Smooth muscle cell (in vitro differentiated cells): ENCODE measurements around the gene TSPAN18. TPM values are rescaled to one million over a fixed set of nuclear protein-coding genes. Genes with fewer than 3 reads are reported as not detected.

Source experiments
- DNase-seq: peaks from one replicate; lab custom pipeline; 2025; ENCODE audit not compliant: unreplicated experiment; lab: John Stamatoyannopoulos, UW
- H2AFZ ChIP-seq: fragments of 200-600 bp; sonication (generic); 2 replicates; pipeline ENCODE4 v1.6.0; 2016; ENCODE audit warnings: antibody characterized with exemption, low read depth, mild to moderate bottlenecking
- H3F3A ChIP-seq: fragments of 200-600 bp; sonication (generic); 2 replicates; pipeline ENCODE4 v1.6.0; 2017; ENCODE audit warnings: antibody characterized with exemption, low read depth
- H3K27ac ChIP-seq: fragments of 200-600 bp; sonication (generic); 2 replicates; pipeline ENCODE4 v1.5.1; 2016; ENCODE audit warnings: low read depth, mild to moderate bottlenecking
- H3K27me3 ChIP-seq: fragments of 200-600 bp; sonication (generic); 2 replicates; pipeline ENCODE4 v1.6.1; 2016; ENCODE audit warnings: low read depth, mild to moderate bottlenecking
- H3K36me3 ChIP-seq: fragments of 200-600 bp; sonication (generic); 2 replicates; pipeline ENCODE4 v1.5.1; 2016; ENCODE audit warnings: low read depth
- H3K4me1 ChIP-seq: fragments of 200-600 bp; sonication (generic); 2 replicates; pipeline ENCODE4 v1.5.1; 2016; ENCODE audit warnings: low read depth
- H3K4me2 ChIP-seq: fragments of 200-600 bp; sonication (generic); 2 replicates; pipeline ENCODE4 v1.6.0; 2016; ENCODE audit warnings: mild to moderate bottlenecking
- H3K4me3 ChIP-seq: fragments of 200-600 bp; sonication (generic); 2 replicates; pipeline ENCODE4 v1.5.1; 2016; ENCODE audit warnings: mild to moderate bottlenecking
- H3K79me2 ChIP-seq: fragments of 200-600 bp; sonication (generic); 2 replicates; pipeline ENCODE4 v1.6.0; 2016; ENCODE audit warnings: low read depth, mild to moderate bottlenecking
- H3K9ac ChIP-seq: fragments of 200-600 bp; sonication (generic); 2 replicates; pipeline ENCODE4 v1.6.0; 2016; ENCODE audit warnings: low read depth
- H3K9me3 ChIP-seq: fragments of 200-600 bp; sonication (generic); replicated peaks from 2 replicates; pipeline ENCODE4 v1.5.1; 2016; ENCODE audit warnings: low read depth
- H4K20me1 ChIP-seq: fragments of 200-600 bp; sonication (generic); 2 replicates; pipeline ENCODE4 v1.6.0; 2016; ENCODE audit warnings: low read depth
- CTCF ChIP-seq: fragments of 200-600 bp; sonication (generic); IDR thresholded peaks from 2 replicates; pipeline ENCODE4 v1.5.1; 2017; ENCODE audit warnings: borderline replicate concordance, mild to moderate bottlenecking, antibody characterized with exemption; ENCODE audit not compliant: insufficient read depth, poor library complexity, severe bottlenecking
- WGBS: methylation state at CpG from one replicate; pipeline ENCODE4 v1.1.7; 2016; ENCODE audit warnings: low lambda C conversion rate; 5-methylcytosine and 5-hydroxymethylcytosine counted together
- polyA plus RNA-seq: library from polyadenylated mRNA; unstranded; fragments of >200 nt; fragmentation: Nextera tagmentation; extraction: Ambion mirVana; gene quantifications from 2 replicates; pipeline ENCODE4 v1.2.1, GENCODE V29; 2016
- total RNA-seq: library from RNA; depleted of rRNA; stranded (reverse); fragments of >200 nt; gene quantifications from 2 replicates; pipeline ENCODE4 v1.2.3, GENCODE V29; 2014

TSPAN18 gene
- total and polyA plus RNA-seq, 2 experiments from 2014 or later: 3.4 to 15.3 TPM

GRCh38 chr11:44883277-44883676 lies 156.5 kb downstream of the TSPAN18 start:
- no peak for TF ChIP-seq CTCF

GRCh38 chr11:44884056-44884455 lies 157.3 kb downstream of the TSPAN18 start:
- H3K79me2 ChIP-seq: no peaks in the 10 kb centered on the region
- H3F3A ChIP-seq: no peaks in the 10 kb centered on the region
- H3K4me2 ChIP-seq: no peak overlapping the region
- H3K27ac ChIP-seq: no peak overlapping the region
- no peaks in the 10 kb centered on the region for H3K36me3 ChIP-seq
- DNase-seq: no peak
- peaks cover 2% of the 10 kb centered on the region for H3K27me3 ChIP-seq
- H4K20me1 ChIP-seq: no peaks in the 10 kb centered on the region
- H3K4me1 ChIP-seq: peaks cover 22% of the 10 kb centered on the region
- no peaks in the 10 kb centered on the region for H3K9me3 ChIP-seq
- H2AFZ ChIP-seq: no peak overlapping the region
- WGBS: 94% methylated on average over 6 of the region's 6 CpGs
- H3K4me3 ChIP-seq: no peak overlapping the region
- H3K9ac ChIP-seq: no peak overlapping the region
- TF ChIP-seq CTCF: no peak

More at GRCh38 chr11:44883277-44883676, 156.5 kb downstream of the TSPAN18 start:
- H3K4me1 ChIP-seq: peaks cover 29% of the 10 kb centered on the region
- no peaks in the 10 kb centered on the region for H4K20me1 ChIP-seq
- peaks cover 5% of the 10 kb centered on the region for H3K27me3 ChIP-seq
- H3K4me3 ChIP-seq: no peak overlapping the region
- H3F3A ChIP-seq: no peaks in the 10 kb centered on the region
- WGBS: 92% methylated on average over 6 of the region's 6 CpGs
- no peaks in the 10 kb centered on the region for H3K79me2 ChIP-seq
- H3K9ac ChIP-seq: no peak overlapping the region
- no peak overlapping the region for H3K4me2 ChIP-seq
- no peak for DNase-seq
- no peak overlapping the region for H2AFZ ChIP-seq
- H3K9me3 ChIP-seq: no peaks in the 10 kb centered on the region
- no peaks in the 10 kb centered on the region for H3K36me3 ChIP-seq
- no peak overlapping the region for H3K27ac ChIP-seq

GRCh38 chr11:44885065-44885810 lies 158.5 kb downstream of the TSPAN18 start:
- H3K27ac ChIP-seq: no peak overlapping the region
- no peaks in the 10 kb centered on the region for H3K9me3 ChIP-seq
- H3K4me3 ChIP-seq: no peak overlapping the region
- no peak for TF ChIP-seq CTCF
- no peaks in the 10 kb centered on the region for H4K20me1 ChIP-seq
- H3K79me2 ChIP-seq: no peaks in the 10 kb centered on the region
- no peaks in the 10 kb centered on the region for H3K36me3 ChIP-seq
- H3K9ac ChIP-seq: no peak overlapping the region
- no peak overlapping the region for H3K4me2 ChIP-seq
- H3K27me3 ChIP-seq: no peaks in the 10 kb centered on the region
- H3K4me1 ChIP-seq: peaks cover 18% of the 10 kb centered on the region
- WGBS: 77% methylated on average over 12 of the region's 12 CpGs
- H2AFZ ChIP-seq: no peak overlapping the region
- no peak for DNase-seq
- no peaks in the 10 kb centered on the region for H3F3A ChIP-seq
